ENCODE results near the gene KRTAP12-3. TPM values are rescaled to one million over a fixed set of nuclear protein-coding genes. Genes with fewer than 3 reads are reported as not detected.
A peak's percentile ranks its signal among the peaks of the same experiment; 100 is the strongest.
"Not testable (repeated sequence)": the region's sequence is repeated elsewhere in the genome, so short reads cannot be mapped to it uniquely, and the experiment has no call there.

Gene KRTAP12-3
- total RNA-seq, 3 donors from 2014 or later (not counting 1 experiment from before 2014, with no cell fraction given): 1.0 to 1.1 TPM; not detected in 1

GRCh38 chr21:44625756-44626155 is 32.0 kb upstream of the KRTAP12-3 start:
- intact Hi-C loops (cut with micrococcal nuclease): loop anchor here (2.0 to 10.0 kb wide), 2 partner anchors 33 to 89 kb away; partner anchors contain the start of gene TSPEAR
- H3K27me3 Mint-ChIP-seq (ENCODE audit: low read depth in 2 of 2): peaks cover 0 to 3% of the 10 kb centered on the region in 2 donors
- H3K27ac Mint-ChIP-seq: peak overlapping the region; percentile 74 to 86
- no peak overlapping the region for H3K4me3 ChIP-seq (ENCODE audit: low read length)
- H3K36me3 ChIP-seq (ENCODE audit: control insufficient read depth, insufficient read depth, low read length): no peaks in the 10 kb centered on the region
- H3K4me3 Mint-ChIP-seq: peak overlapping the region; percentile 71
- H3K27ac ChIP-seq (ENCODE audit: low read length): peak overlapping the region; percentile 1
- H3K4me1 Mint-ChIP-seq: peaks cover 40 to 58% of the 10 kb centered on the region in 2 donors
- DNase-seq (no peak), ATAC-seq (peak in 1 of 3 donors; percentile 18)
- H3K36me3 Mint-ChIP-seq: peaks cover 29% of the 10 kb centered on the region
- peaks cover 11 to 19% of the 10 kb centered on the region in 2 donors for H3K9me3 Mint-ChIP-seq
- H3K9me3 ChIP-seq (ENCODE audit: control insufficient read depth, insufficient read depth, low read length): peaks cover 20% of the 10 kb centered on the region
- peaks cover 56% of the 10 kb centered on the region for H3K4me1 ChIP-seq (ENCODE audit: control insufficient read depth, insufficient read depth, low read length)
- TF ChIP-seq CTCF (IDR thresholded peaks at IDR 0.05): no peak
- WGBS (ENCODE audit: insufficient coverage): 92% methylated on average over 4 of the region's 7 CpGs
- no peaks in the 10 kb centered on the region for H3K27me3 ChIP-seq (ENCODE audit: control insufficient read depth, insufficient read depth, low read length)

GRCh38 chr21:44626262-44626661 is 31.5 kb upstream of the KRTAP12-3 start:
- peaks cover 43 to 59% of the 10 kb centered on the region in 2 donors for H3K4me1 Mint-ChIP-seq
- intact Hi-C loops (cut with micrococcal nuclease): loop anchor here (2.0 to 10.0 kb wide), 2 partner anchors 33 to 89 kb away; partner anchors contain the start of gene TSPEAR
- peaks cover 32% of the 10 kb centered on the region for H3K36me3 Mint-ChIP-seq

GRCh38 chr21:44626673-44627143 is 31.0 kb upstream of the KRTAP12-3 start, which contains the start of gene KRTAP10-9:
TSS of gene KRTAP10-9 (plus strand) at chr21:44627093. CDS start at chr21:44627172, 79 bp downstream.
- Mint-ChIP-seq H3K27ac (peak within 1 kb of the TSS; percentile 74 to 86), H3K27me3 (ENCODE audit: low read depth in 2 of 2) (peaks cover 0 to 3% of the 10 kb centered on the region in 2 donors), H3K4me3 (peak within 1 kb of the TSS; percentile 71), H3K4me1 (peaks cover 43 to 59% of the 10 kb centered on the region in 2 donors), H3K36me3 (peaks cover 37% of the 10 kb centered on the region), H3K9me3 (peaks cover 16 to 26% of the 10 kb centered on the region in 2 donors)
- Histone ChIP-seq H3K36me3 (ENCODE audit: control insufficient read depth, insufficient read depth, low read length) (no peaks in the 10 kb centered on the region), H3K9me3 (ENCODE audit: control insufficient read depth, insufficient read depth, low read length) (peaks cover 25% of the 10 kb centered on the region), H3K4me1 (ENCODE audit: control insufficient read depth, insufficient read depth, low read length) (peaks cover 56% of the 10 kb centered on the region), H3K27ac (ENCODE audit: low read length) (peak within 1 kb of the TSS; percentile 8), H3K4me3 (ENCODE audit: low read length) (no peak within 1 kb of the TSS), H3K27me3 (ENCODE audit: control insufficient read depth, insufficient read depth, low read length) (no peaks in the 10 kb centered on the region)
- ATAC-seq (no peak), DNase-seq (no peak)
- 53% methylated on average over 7 of the region's 7 CpGs for WGBS (ENCODE audit: insufficient coverage)
- TF ChIP-seq CTCF (IDR thresholded peaks at IDR 0.05): no peak
- intact Hi-C loops (cut with micrococcal nuclease): loop anchor here (2.0 to 10.0 kb wide), 2 partner anchors 32 to 88 kb away; partner anchors contain the start of gene TSPEAR

More at GRCh38 chr21:44626262-44626661, 31.5 kb upstream of the KRTAP12-3 start:
- no peak for TF ChIP-seq CTCF (IDR thresholded peaks at IDR 0.05)
- H3K4me1 ChIP-seq (ENCODE audit: control insufficient read depth, insufficient read depth, low read length): peaks cover 56% of the 10 kb centered on the region
- peaks cover 23% of the 10 kb centered on the region for H3K9me3 ChIP-seq (ENCODE audit: control insufficient read depth, insufficient read depth, low read length)
- Mint-ChIP-seq H3K4me3 (peak overlapping the region; percentile 71), H3K27ac (peak overlapping the region; percentile 74 to 86), H3K9me3 (peaks cover 14 to 23% of the 10 kb centered on the region in 2 donors), H3K27me3 (ENCODE audit: low read depth in 2 of 2) (peaks cover 0 to 3% of the 10 kb centered on the region in 2 donors)
- no peaks in the 10 kb centered on the region for H3K36me3 ChIP-seq (ENCODE audit: control insufficient read depth, insufficient read depth, low read length)
- no peak overlapping the region for H3K4me3 ChIP-seq (ENCODE audit: low read length)
- peak; percentile 86 to 99 (median 95) for ATAC-seq
- no peaks in the 10 kb centered on the region for H3K27me3 ChIP-seq (ENCODE audit: control insufficient read depth, insufficient read depth, low read length)
- peak overlapping the region; percentile 8 for H3K27ac ChIP-seq (ENCODE audit: low read length)
- peak; percentile 65 to 66 for DNase-seq
- 36% methylated on average over 10 of the region's 10 CpGs for WGBS (ENCODE audit: insufficient coverage)

GRCh38 chr21:44627181-44627822 is 30.4 kb upstream of the KRTAP12-3 start:
- H3K9me3 Mint-ChIP-seq: peaks cover 17 to 31% of the 10 kb centered on the region in 2 donors
- not testable (repeated sequence) for H3K4me3 Mint-ChIP-seq; H3K27me3 Mint-ChIP-seq (ENCODE audit: low read depth in 2 of 2); DNase-seq; ATAC-seq; H3K36me3 ChIP-seq (ENCODE audit: control insufficient read depth, insufficient read depth, low read length); H3K27me3 ChIP-seq (ENCODE audit: control insufficient read depth, insufficient read depth, low read length); H3K4me3 ChIP-seq (ENCODE audit: low read length); H3K27ac ChIP-seq (ENCODE audit: low read length)
- Histone ChIP-seq H3K9me3 (ENCODE audit: control insufficient read depth, insufficient read depth, low read length) (peaks cover 26% of the 10 kb centered on the region), H3K4me1 (ENCODE audit: control insufficient read depth, insufficient read depth, low read length) (peaks cover 56% of the 10 kb centered on the region)
- H3K4me1 Mint-ChIP-seq: peaks cover 43 to 59% of the 10 kb centered on the region in 2 donors
- intact Hi-C loops (cut with micrococcal nuclease): loop anchor here (2.0 to 10.0 kb wide), 2 partner anchors 31 to 87 kb away; partner anchors contain the start of gene TSPEAR
- peaks cover 42% of the 10 kb centered on the region for H3K36me3 Mint-ChIP-seq
- H3K27ac Mint-ChIP-seq: peak overlapping the region in 1 of 2 donors; percentile 41
- 90% methylated on average over 18 of the region's 20 CpGs for WGBS (ENCODE audit: insufficient coverage)

GRCh38 chr21:44627831-44628233 is 29.9 kb upstream of the KRTAP12-3 start:
- not testable (repeated sequence) for H3K4me3 ChIP-seq (ENCODE audit: low read length); H3K27ac ChIP-seq (ENCODE audit: low read length); ATAC-seq; DNase-seq; H3K27me3 Mint-ChIP-seq (ENCODE audit: low read depth in 2 of 2); H3K27me3 ChIP-seq (ENCODE audit: control insufficient read depth, insufficient read depth, low read length); H3K36me3 ChIP-seq (ENCODE audit: control insufficient read depth, insufficient read depth, low read length)
- Mint-ChIP-seq H3K4me1 (peaks cover 43 to 59% of the 10 kb centered on the region in 2 donors), H3K27ac (peak overlapping the region in 1 of 2 donors; percentile 41), H3K4me3 (peak overlapping the region; percentile 29), H3K36me3 (peaks cover 45% of the 10 kb centered on the region), H3K9me3 (peaks cover 16 to 33% of the 10 kb centered on the region in 2 donors)
- 63% methylated on average over 12 of the region's 15 CpGs for whole genome bisulfite sequencing (ENCODE audit: insufficient coverage)
- intact Hi-C loops (cut with micrococcal nuclease): loop anchor here (2.0 to 10.0 kb wide), 2 partner anchors 31 to 87 kb away; partner anchors contain the start of gene TSPEAR
- peaks cover 25% of the 10 kb centered on the region for H3K9me3 ChIP-seq (ENCODE audit: control insufficient read depth, insufficient read depth, low read length)
- peaks cover 56% of the 10 kb centered on the region for H3K4me1 ChIP-seq (ENCODE audit: control insufficient read depth, insufficient read depth, low read length)
